Upper lobe of right lung (tissue), 1 donor: ENCODE measurements around the gene SLC17A2. TPM values are rescaled to one million over a fixed set of nuclear protein-coding genes. Genes with fewer than 3 reads are reported as not detected.
"Not testable (repeated sequence)": the region's sequence is repeated elsewhere in the genome, so short reads cannot be mapped to it uniquely, and the experiment has no call there.

Experiments
- ATAC-seq: fragments of 200-7000 bp; cut with Tn5 transposase; one replicate; pipeline ENCODE4 v1.9.1; 2020; ENCODE audit warnings: mild to moderate bottlenecking, moderate library complexity
- DNase-seq: peaks from one replicate; pipeline ENCODE4 v3.0.0-alpha.2; 2020
- H3K27ac ChIP-seq: fragments of 200-600 bp; one replicate; pipeline ENCODE4 v1.8.0; 2022
- H3K27me3 ChIP-seq: fragments of 200-600 bp; one replicate; pipeline ENCODE4 v1.8.0; 2022; ENCODE audit warnings: mild to moderate bottlenecking
- H3K36me3 ChIP-seq: fragments of 200-600 bp; one replicate; pipeline ENCODE4 v1.8.0; 2022
- H3K4me1 ChIP-seq: fragments of 200-600 bp; one replicate; pipeline ENCODE4 v1.8.0; 2022
- H3K4me3 ChIP-seq: fragments of 200-600 bp; one replicate; pipeline ENCODE4 v1.8.0; 2022; ENCODE audit warnings: mild to moderate bottlenecking
- H3K9me3 ChIP-seq: fragments of 200-600 bp; one replicate; pipeline ENCODE4 v1.8.0; 2022
- CTCF ChIP-seq: fragments of 200-600 bp; IDR thresholded peaks from one replicate; pipeline ENCODE4 v1.8.0; 2022; ENCODE audit warnings: antibody characterized with exemption
- intact Hi-C: fragments of 100-400 bp; cut with DNase I; formaldehyde crosslinking; loops from one replicate; pipeline ENCODE4 v1.11.0; 2022
- total RNA-seq: library from RNA; stranded (reverse); fragmentation: NEBNext Ultra II Directional; extraction: Animal tissue kit (Norgen Biotek cat#: 25700); gene quantifications from one replicate; pipeline ENCODE4 v1.2.1, GENCODE V29; 2021
- donor health status: DM: no; HTN: yes; CAD: no; lungs with severe emphysema.

The SLC17A2 gene
- total RNA-seq, 1 donor from 2014 or later, result not detected

- no peaks in the 10 kb centered on the region for H3K9me3 ChIP-seq
- intact Hi-C loops, result no loop called here
- H3K27me3 ChIP-seq, result no peaks in the 10 kb centered on the region
- no peak for TF ChIP-seq CTCF
- no peak overlapping the region for H3K4me3 ChIP-seq
- H3K36me3 ChIP-seq, result no peaks in the 10 kb centered on the region
- DNase-seq, result no peak
- H3K4me1 ChIP-seq, result no peaks in the 10 kb centered on the region
- ATAC-seq, result no peak
- H3K27ac ChIP-seq, result no peak overlapping the region
Measured at GRCh38 chr6:25950297-25950696, 19.8 kb upstream of the SLC17A2 start.

- Histone ChIP-seq H3K27ac (no peak overlapping the region), H3K4me3 (no peak overlapping the region), H3K36me3 (no peaks in the 10 kb centered on the region), H3K4me1 (no peaks in the 10 kb centered on the region), H3K9me3 (no peaks in the 10 kb centered on the region), H3K27me3 (no peaks in the 10 kb centered on the region)
- DNase-seq (no peak), ATAC-seq (no peak)
- intact Hi-C loops, result no loop called here
- TF ChIP-seq CTCF, result no peak
Measured at GRCh38 chr6:25949695-25950094, 19.2 kb upstream of the SLC17A2 start.

GRCh38 chr6:25947492-25947891, 17.0 kb upstream of the SLC17A2 start:
- ATAC-seq, intact Hi-C loops: not testable (repeated sequence)

GRCh38 chr6:25946631-25947030, 16.1 kb upstream of the SLC17A2 start:
- ATAC-seq (no peak), DNase-seq (no peak)
- Histone ChIP-seq H3K36me3 (no peaks in the 10 kb centered on the region), H3K27me3 (no peaks in the 10 kb centered on the region), H3K4me1 (no peaks in the 10 kb centered on the region), H3K9me3 (no peaks in the 10 kb centered on the region), H3K4me3 (no peak overlapping the region), H3K27ac (no peak overlapping the region)
- intact Hi-C loops, result no loop called here
- TF ChIP-seq CTCF, result no peak

More at GRCh38 chr6:25947492-25947891, 17.0 kb upstream of the SLC17A2 start:
- not testable (repeated sequence) for H3K27ac ChIP-seq, DNase-seq, H3K36me3 ChIP-seq, H3K27me3 ChIP-seq, H3K4me1 ChIP-seq, H3K4me3 ChIP-seq, H3K9me3 ChIP-seq

GRCh38 chr6:25945738-25946137, 15.2 kb upstream of the SLC17A2 start:
- H3K4me1 ChIP-seq, intact Hi-C loops, H3K4me3 ChIP-seq, DNase-seq, H3K27ac ChIP-seq, H3K9me3 ChIP-seq, H3K27me3 ChIP-seq, ATAC-seq, H3K36me3 ChIP-seq: not testable (repeated sequence)

- Histone ChIP-seq H3K4me3 (no peak overlapping the region), H3K27me3 (no peaks in the 10 kb centered on the region), H3K9me3 (no peaks in the 10 kb centered on the region), H3K27ac (no peak overlapping the region), H3K36me3 (no peaks in the 10 kb centered on the region), H3K4me1 (no peaks in the 10 kb centered on the region)
- no peak for ATAC-seq
- DNase-seq, result no peak
- intact Hi-C loops, result no loop called here
- TF ChIP-seq CTCF, result no peak
Measured at GRCh38 chr6:25944688-25945574, 14.4 kb upstream of the SLC17A2 start.
